Activated naive CD8-positive, alpha-beta T cell treated with anti-CD3 and anti-CD28 coated beads, Interleukin-2, amount 10 ng/mL, durations not matched to agents 7 days and 5 days (primary cell): ENCODE measurements around the gene CSF2RB. TPM values are rescaled to one million over a fixed set of nuclear protein-coding genes. Genes with fewer than 3 reads are reported as not detected.

Experiments
- ATAC-seq: fragments of 150-1000 bp; cut with Tn5 transposase; one replicate; pipeline ENCODE4 v1.10.0; 2021; ENCODE audit warnings: low read depth, moderate library complexity
- POLR2A ChIA-PET: fragments of 350-600 bp; sonication (Branson Sonifier 250); formaldehyde crosslinking; loops from one replicate; lab custom pipeline; 2021; ENCODE audit warnings: antibody characterized with exemption; lab: Charles Lee
- DNase-seq: peaks from one replicate; pipeline ENCODE4 v3.0.0; 2021
- H3K27ac Mint-ChIP-seq: one replicate; pipeline ENCODE4 v1.8.0; 2022; ENCODE audit warnings: mild to moderate bottlenecking, mixed read lengths
- H3K27me3 Mint-ChIP-seq: one replicate; pipeline ENCODE4 v1.8.0; 2022; ENCODE audit warnings: mild to moderate bottlenecking, moderate library complexity, mixed read lengths
- H3K36me3 Mint-ChIP-seq: one replicate; pipeline ENCODE4 v1.8.0; 2021; ENCODE audit warnings: mild to moderate bottlenecking, mixed read lengths
- H3K4me1 Mint-ChIP-seq: one replicate; pipeline ENCODE4 v1.8.0; 2021; ENCODE audit warnings: mixed read lengths
- H3K4me3 Mint-ChIP-seq: one replicate; pipeline ENCODE4 v1.8.0; 2022; ENCODE audit warnings: mild to moderate bottlenecking, moderate library complexity, mixed read lengths
- H3K9me3 Mint-ChIP-seq: one replicate; pipeline ENCODE4 v1.8.0; 2021; ENCODE audit warnings: mixed read lengths
- total RNA-seq, 2 experiments: library from RNA; stranded (reverse); gene quantifications; one replicate each; pipeline ENCODE4 v1.2.3, GENCODE V29; 2021

Gene CSF2RB
- total RNA-seq, 2 experiments from 2014 or later, result 1.1 to 1.3 TPM

DNA sequence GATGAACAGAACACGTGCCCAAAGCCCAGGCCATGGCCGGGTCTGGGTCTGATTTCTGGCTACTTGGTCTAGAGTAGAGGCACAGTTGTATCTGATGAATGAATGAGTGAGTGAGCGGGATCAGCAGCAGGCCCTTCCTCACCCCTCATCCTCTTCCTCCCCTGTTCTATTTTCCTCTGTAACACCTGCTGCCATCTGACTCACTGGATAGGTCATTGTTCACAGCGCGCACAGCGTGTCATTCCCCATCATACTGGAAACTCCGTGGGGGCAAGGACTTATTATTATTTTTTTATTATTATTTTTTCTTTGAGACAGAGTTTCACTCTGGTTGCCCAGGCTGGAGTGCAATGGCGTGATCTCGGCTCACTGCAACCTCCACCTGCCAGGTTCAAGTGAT, 38.7 kb upstream of the CSF2RB start:
- peak overlapping the region; percentile 30 for H3K27ac Mint-ChIP-seq
- peaks cover 23% of the 10 kb centered on the region for H3K4me1 Mint-ChIP-seq
- no peaks in the 10 kb centered on the region for H3K27me3 Mint-ChIP-seq
- POLR2A ChIA-PET, result no interaction called here
- H3K9me3 Mint-ChIP-seq, result peaks cover 4% of the 10 kb centered on the region
- H3K36me3 Mint-ChIP-seq, result peaks cover 54% of the 10 kb centered on the region
- H3K4me3 Mint-ChIP-seq, result no peak overlapping the region
- DNase-seq, result no peak
- ATAC-seq, result no peak

DNA sequence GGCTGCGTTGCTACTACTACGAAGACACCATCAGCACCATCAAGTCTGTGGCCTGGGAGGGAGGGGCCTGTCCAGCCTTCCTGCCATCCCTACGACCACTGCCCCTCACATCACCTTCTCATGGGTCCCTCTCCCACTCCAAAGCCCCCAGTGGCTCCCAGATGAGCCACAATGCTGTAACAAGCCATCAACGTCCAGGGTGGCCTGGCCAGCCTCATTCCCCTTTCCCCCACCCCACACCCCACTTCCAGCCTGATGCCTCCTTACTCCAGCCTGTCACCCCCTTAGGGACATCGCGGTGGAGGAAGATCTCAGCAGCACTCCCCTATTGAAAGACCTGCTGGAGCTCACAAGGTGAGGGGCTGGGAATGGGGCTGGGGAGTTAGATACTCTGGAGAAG, 37.7 kb upstream of the CSF2RB start:
- peaks cover 56% of the 10 kb centered on the region for H3K36me3 Mint-ChIP-seq
- no peak overlapping the region for H3K27ac Mint-ChIP-seq
- DNase-seq, result no peak
- no peaks in the 10 kb centered on the region for H3K27me3 Mint-ChIP-seq
- ATAC-seq, result no peak
- no peak overlapping the region for H3K4me3 Mint-ChIP-seq
- H3K4me1 Mint-ChIP-seq, result peaks cover 23% of the 10 kb centered on the region
- peaks cover 10% of the 10 kb centered on the region for H3K9me3 Mint-ChIP-seq
- POLR2A ChIA-PET, result interaction anchor here (0.9 kb wide), 1 partner anchor 99 kb away, joined by 3 read pairs; the partner anchor contains the start of gene IFT27

DNA sequence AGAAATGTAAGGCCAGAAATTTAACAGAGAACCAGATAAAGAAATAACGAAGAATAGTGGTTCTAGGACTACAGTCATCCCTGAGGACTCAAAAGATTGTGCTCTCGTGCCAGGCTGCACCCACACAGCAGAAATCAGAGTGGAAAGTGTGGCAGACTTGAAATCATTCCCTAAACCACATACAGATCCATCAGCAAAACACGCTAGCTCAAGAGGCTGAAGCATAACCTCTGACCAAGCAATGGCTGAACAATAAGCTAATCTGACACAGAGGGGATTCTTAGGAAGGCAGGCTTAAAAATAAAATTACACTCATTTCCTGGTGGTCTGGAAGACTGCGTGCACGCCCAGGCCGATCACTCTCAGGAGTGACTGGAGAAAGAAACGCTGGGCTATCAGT, 33.7 kb upstream of the CSF2RB start:
- ATAC-seq, result no peak
- H3K36me3 Mint-ChIP-seq, result peaks cover 53% of the 10 kb centered on the region
- POLR2A ChIA-PET, result no interaction called here

DNA sequence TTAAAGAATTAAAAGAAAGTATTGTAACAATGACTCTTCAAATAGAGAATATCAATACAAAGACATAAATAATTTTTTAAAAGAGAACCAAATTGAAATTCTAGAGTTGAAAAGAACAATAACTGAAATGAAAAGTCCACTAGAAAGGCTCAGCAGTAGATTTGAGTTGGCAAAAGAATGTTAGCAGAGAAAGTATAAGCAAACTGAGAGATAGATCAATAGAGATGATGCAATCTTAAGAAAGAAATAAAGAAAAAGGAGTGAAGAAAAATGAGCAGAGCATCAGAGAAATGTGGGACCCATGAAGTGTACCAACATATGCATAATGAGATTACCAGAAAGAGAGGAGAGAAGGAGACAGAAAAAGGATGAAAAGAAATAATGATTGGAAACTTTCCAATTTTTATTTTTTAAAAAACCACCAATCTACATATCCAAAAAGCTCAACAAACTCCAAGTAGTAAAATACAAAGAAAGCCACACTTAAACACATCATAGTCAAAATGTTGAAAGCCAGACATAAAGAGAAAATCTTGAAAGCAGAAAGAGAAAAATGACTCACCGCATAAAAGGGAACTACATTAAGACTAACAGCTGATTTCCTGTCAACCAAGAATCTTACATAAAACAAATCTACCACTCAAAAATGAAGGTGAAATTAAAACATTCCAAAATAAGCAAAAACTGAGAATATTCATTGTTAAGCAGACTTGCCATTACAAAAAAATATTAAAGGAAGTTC, 31.8 kb upstream of the CSF2RB start:
- Mint-ChIP-seq H3K4me1 (peaks cover 6% of the 10 kb centered on the region), H3K4me3 (no peak overlapping the region), H3K9me3 (peaks cover 32% of the 10 kb centered on the region), H3K27ac (peak overlapping the region; percentile 50), H3K36me3 (peaks cover 40% of the 10 kb centered on the region), H3K27me3 (peaks cover 9% of the 10 kb centered on the region)
- DNase-seq, result no peak
- no peak for ATAC-seq
- POLR2A ChIA-PET, result interaction anchor here (0.6 to 0.7 kb wide), 2 partner anchors 12 to 318 kb away, joined by 4 to 6 read pairs; no protein-coding TSS in a partner anchor

More for the DNA sequence above, 33.7 kb upstream of the CSF2RB start:
- H3K27me3 Mint-ChIP-seq, result peaks cover 4% of the 10 kb centered on the region
- no peak overlapping the region for H3K27ac Mint-ChIP-seq
- H3K4me3 Mint-ChIP-seq, result no peak overlapping the region
- H3K9me3 Mint-ChIP-seq, result peaks cover 29% of the 10 kb centered on the region
- H3K4me1 Mint-ChIP-seq, result peaks cover 6% of the 10 kb centered on the region
- no peak for DNase-seq

DNA sequence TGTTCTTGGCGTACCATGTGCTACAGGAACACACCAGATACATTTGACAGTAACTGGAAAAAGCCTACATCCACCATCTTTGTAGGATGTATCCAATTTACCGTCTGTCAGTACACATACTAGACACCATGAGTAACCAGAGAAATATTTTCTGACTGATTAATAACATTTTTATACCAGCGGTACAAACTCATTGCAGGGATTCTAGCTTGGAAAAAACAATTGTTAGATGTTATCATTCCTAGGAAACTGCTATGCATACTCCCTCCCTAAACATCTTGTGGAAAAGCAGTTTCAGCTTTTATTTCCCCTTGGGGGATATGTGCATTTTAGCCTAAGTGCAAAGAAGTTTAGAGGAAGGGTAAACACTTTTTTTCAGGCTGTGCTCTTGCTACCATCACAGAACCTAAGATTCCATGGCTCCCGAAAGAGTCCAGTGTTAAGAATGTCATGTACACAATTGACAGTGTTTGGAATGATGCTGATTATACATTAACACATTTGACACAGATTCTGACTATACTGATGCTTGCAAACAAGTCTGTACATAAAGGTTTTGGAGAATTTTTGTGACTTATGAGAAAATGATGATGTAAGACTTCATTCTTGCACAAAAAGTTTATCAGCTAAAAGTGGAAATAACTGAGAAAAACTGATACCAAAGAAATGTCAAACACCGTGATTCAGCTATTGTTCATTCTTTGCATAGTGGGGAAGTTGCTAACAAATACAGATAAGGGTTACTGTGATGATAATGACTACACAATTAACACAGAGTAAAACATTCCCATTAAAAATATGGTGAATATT, 28.9 kb upstream of the CSF2RB start:
- Mint-ChIP-seq H3K4me1 (peaks cover 9% of the 10 kb centered on the region), H3K36me3 (peaks cover 17% of the 10 kb centered on the region), H3K9me3 (peaks cover 29% of the 10 kb centered on the region), H3K27ac (no peak overlapping the region), H3K4me3 (no peak overlapping the region), H3K27me3 (peaks cover 14% of the 10 kb centered on the region)
- ATAC-seq, result no peak
- POLR2A ChIA-PET, result no interaction called here
- no peak for DNase-seq

DNA sequence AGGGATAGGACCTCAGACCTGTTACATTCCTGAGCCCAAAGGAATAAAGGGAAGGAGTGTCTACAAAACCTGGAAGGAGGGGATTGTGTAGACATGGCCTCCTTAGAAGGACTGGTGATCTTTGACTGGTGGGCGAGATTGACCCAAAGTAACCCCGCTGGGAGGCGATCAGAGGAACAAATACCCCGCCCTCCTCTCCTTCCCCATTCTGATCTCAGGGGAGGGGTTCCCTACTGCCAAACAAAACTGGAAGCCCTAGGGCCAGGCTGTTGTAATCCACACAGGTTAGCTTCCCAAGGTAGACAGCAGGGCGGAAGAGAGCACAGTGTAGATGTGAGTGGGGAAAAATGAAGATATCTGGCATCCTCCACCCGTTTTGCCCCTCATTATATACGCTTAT, 28.0 kb upstream of the CSF2RB start:
- POLR2A ChIA-PET, result no interaction called here
- no peak overlapping the region for H3K27ac Mint-ChIP-seq
- H3K27me3 Mint-ChIP-seq, result peaks cover 16% of the 10 kb centered on the region
- peaks cover 12% of the 10 kb centered on the region for H3K36me3 Mint-ChIP-seq
- H3K4me3 Mint-ChIP-seq, result no peak overlapping the region
- peaks cover 23% of the 10 kb centered on the region for H3K9me3 Mint-ChIP-seq
- no peak for ATAC-seq
- no peak for DNase-seq
- H3K4me1 Mint-ChIP-seq, result peaks cover 9% of the 10 kb centered on the region

DNA sequence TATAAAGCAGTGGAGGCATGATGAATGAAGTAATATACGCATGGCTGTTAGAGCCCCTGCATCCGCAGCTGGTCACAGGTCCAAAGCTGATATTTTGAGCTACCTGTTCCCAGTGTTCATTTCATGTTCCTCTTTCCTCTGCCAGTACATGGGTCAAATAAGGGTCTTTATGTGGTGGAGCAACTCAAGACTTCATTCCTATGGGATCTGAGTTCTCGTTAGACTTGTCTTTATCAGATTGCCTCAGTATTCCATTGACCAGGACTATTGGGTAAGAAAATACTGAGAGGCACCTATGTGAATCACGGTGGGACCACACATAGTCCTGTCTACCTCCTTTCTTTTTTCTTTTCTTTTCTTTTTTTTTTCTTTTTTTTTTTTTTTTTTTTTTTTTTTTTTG, 27.4 kb upstream of the CSF2RB start:
- Mint-ChIP-seq H3K4me3 (no peak overlapping the region), H3K9me3 (peaks cover 22% of the 10 kb centered on the region), H3K27me3 (peaks cover 16% of the 10 kb centered on the region), H3K27ac (no peak overlapping the region), H3K4me1 (peaks cover 9% of the 10 kb centered on the region), H3K36me3 (peaks cover 12% of the 10 kb centered on the region)
- ATAC-seq (no peak), DNase-seq (no peak)
- POLR2A ChIA-PET, result interaction anchor here (0.6 kb wide), 1 partner anchor 20 kb away, joined by 3 read pairs; no protein-coding TSS in a partner anchor

DNA sequence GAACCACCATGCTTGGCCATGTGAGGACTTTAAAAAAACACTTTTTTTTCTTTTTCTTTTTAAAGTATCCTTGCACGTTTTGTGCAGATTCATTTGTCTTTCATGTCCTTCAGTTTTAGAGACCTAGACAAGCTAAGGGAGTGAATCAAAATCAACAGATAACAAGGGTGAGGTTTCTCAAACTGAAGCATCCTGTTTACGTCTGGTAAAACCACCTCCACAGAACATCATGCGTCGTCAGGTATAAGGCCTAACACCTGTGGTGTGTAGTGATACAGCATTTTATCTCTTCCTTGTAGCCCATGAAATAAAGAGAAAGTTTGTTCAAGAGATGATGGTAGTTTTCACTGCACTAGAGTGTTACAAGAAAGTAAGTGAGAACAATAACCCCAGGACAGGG, 26.3 kb upstream of the CSF2RB start:
- Mint-ChIP-seq H3K27ac (no peak overlapping the region), H3K27me3 (peaks cover 20% of the 10 kb centered on the region), H3K4me1 (peaks cover 8% of the 10 kb centered on the region), H3K9me3 (peaks cover 15% of the 10 kb centered on the region), H3K4me3 (no peak overlapping the region), H3K36me3 (peaks cover 6% of the 10 kb centered on the region)
- ATAC-seq (no peak), DNase-seq (no peak)
- POLR2A ChIA-PET, result no interaction called here

DNA sequence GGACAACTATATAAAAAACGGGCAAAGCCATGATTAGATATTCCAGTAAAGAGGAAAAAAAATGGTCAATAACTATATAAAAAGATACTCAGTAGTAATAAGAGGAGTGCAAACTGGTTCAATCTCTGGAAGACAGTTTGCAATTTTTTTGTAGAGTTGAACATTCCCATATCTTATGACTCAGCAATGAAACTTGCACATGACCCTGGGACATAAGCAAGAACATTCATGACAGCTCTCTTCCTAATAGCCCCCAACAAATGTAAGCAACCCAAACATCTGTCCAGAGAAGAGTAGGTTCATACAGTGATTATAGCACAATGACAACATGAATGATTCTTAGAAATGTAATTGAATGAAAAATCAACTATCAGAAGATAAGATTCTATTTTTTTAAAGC, 21.8 kb upstream of the CSF2RB start:
- Mint-ChIP-seq H3K9me3 (peaks cover 3% of the 10 kb centered on the region), H3K27ac (no peak overlapping the region), H3K36me3 (peaks cover 3% of the 10 kb centered on the region), H3K4me1 (peaks cover 9% of the 10 kb centered on the region), H3K4me3 (no peak overlapping the region), H3K27me3 (peaks cover 17% of the 10 kb centered on the region)
- DNase-seq, result no peak
- POLR2A ChIA-PET, result interaction anchor here (0.7 to 1.4 kb wide), 2 partner anchors 9 to 11 kb away, joined by 5 read pairs; no protein-coding TSS in a partner anchor
- ATAC-seq, result no peak

DNA sequence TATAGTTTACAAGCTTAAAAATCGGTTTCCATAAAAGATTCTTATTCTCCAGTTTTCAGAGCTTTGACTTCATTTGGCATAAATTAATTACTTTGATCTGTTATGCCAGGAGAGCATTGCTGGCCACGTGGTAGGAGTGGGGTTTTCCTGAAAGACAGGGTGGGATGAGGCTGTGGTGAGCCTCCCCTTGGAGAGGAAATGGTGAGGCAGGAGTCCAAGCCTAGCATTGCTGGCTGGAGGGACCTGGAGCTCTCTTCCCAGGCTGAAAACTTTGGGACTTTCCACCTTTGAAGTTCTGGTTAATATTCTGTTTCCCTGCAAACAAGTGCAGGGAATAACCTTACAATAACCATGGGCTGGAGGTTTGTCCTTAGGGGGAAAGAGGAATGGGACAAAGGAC, 21.1 kb upstream of the CSF2RB start:
- ATAC-seq, result no peak
- H3K27ac Mint-ChIP-seq, result no peak overlapping the region
- H3K4me1 Mint-ChIP-seq, result peaks cover 7% of the 10 kb centered on the region
- no peak overlapping the region for H3K4me3 Mint-ChIP-seq
- POLR2A ChIA-PET, result interaction anchor here (1.4 kb wide), 1 partner anchor 9 kb away, joined by 5 read pairs; no protein-coding TSS in a partner anchor
- peaks cover 6% of the 10 kb centered on the region for H3K9me3 Mint-ChIP-seq
- H3K36me3 Mint-ChIP-seq, result peaks cover 3% of the 10 kb centered on the region
- peaks cover 17% of the 10 kb centered on the region for H3K27me3 Mint-ChIP-seq
- no peak for DNase-seq

DNA sequence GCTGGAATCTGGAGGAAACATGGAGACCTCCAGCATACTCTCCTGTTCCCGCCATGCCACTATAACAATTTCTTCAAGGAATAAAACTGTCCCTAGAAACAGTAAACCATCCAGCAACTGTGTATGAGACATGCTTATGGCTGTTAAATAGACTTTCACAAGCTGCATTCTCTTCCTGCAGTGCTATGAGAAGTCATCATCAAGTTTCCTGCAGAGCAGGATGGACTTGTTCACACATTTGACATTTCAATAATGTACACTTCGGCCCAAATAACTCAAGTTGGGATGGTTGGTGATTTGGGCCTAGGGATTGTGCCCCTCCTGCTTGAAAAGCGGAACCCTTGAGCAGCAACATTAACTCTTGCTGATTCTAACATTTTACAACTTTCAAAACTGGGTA, 20.2 kb upstream of the CSF2RB start:
- DNase-seq (no peak), ATAC-seq (no peak)
- Mint-ChIP-seq H3K27ac (no peak overlapping the region), H3K4me1 (peaks cover 8% of the 10 kb centered on the region), H3K4me3 (no peak overlapping the region), H3K27me3 (peaks cover 16% of the 10 kb centered on the region), H3K36me3 (peaks cover 3% of the 10 kb centered on the region), H3K9me3 (peaks cover 8% of the 10 kb centered on the region)
- POLR2A ChIA-PET, result interaction anchor here (0.6 kb wide), 1 partner anchor 11 kb away, joined by 6 read pairs; no protein-coding TSS in a partner anchor

DNA sequence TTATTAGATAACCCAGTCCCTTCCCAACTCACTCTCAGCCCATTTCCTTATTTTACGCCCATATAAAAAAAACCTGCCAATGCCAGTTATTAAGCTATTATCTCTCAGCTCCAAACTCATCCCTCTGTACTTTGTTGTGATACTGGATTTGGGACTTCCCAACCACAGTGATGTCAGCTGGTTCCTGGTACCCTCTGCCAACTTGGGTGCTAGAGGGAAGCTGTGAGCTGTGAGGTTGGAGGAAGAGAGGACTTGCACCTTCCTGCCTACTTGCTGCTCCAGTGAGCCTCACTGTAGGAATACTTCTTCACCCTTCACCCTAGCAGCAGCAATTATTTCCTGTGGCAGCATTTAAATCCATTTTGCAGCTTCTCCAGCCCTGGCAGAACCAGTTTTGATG, 19.2 kb upstream of the CSF2RB start:
- no peak overlapping the region for H3K4me3 Mint-ChIP-seq
- peaks cover 10% of the 10 kb centered on the region for H3K4me1 Mint-ChIP-seq
- DNase-seq, result no peak
- POLR2A ChIA-PET, result no interaction called here
- H3K27me3 Mint-ChIP-seq, result peaks cover 16% of the 10 kb centered on the region
- peaks cover 4% of the 10 kb centered on the region for H3K36me3 Mint-ChIP-seq
- peaks cover 10% of the 10 kb centered on the region for H3K9me3 Mint-ChIP-seq
- H3K27ac Mint-ChIP-seq, result no peak overlapping the region
- no peak for ATAC-seq

DNA sequence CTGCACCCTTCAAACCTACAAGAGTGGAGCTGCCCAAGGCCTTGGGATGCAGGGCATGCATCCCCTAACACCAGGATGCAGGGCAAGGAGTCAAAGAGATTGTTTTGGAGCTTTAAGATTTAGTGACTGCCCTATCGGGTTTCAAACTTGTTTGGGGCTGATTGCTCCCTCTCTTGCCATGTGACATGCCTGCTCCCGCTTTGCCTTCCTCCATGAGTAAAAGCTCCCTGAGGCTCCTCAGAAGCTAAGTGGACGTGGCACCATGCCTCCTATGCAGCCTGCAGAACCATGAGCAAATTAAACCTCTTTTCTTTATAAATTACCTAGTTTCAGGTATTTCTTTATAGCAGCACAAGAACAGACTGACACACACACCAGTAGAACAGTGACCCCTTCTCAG, 15.8 kb upstream of the CSF2RB start:
- H3K27ac Mint-ChIP-seq, result no peak overlapping the region
- H3K4me1 Mint-ChIP-seq, result peaks cover 20% of the 10 kb centered on the region
- no peak overlapping the region for H3K4me3 Mint-ChIP-seq
- H3K9me3 Mint-ChIP-seq, result peaks cover 10% of the 10 kb centered on the region
- H3K36me3 Mint-ChIP-seq, result peaks cover 6% of the 10 kb centered on the region
- peaks cover 8% of the 10 kb centered on the region for H3K27me3 Mint-ChIP-seq
- ATAC-seq (no peak), DNase-seq (no peak)
- POLR2A ChIA-PET, result no interaction called here
